HCT116 (cell line): ENCODE data around the gene ARL8B. TPM values are rescaled to one million over a fixed set of nuclear protein-coding genes. Genes with fewer than 3 reads are reported as not detected.
A peak's percentile ranks its signal among the peaks of the same experiment; 100 is the strongest.

Source experiments
- ATAC-seq: fragments of 200-7000 bp; cut with Tn5 transposase; 2 replicates; pipeline ENCODE4 v1.9.1; 2020; ENCODE audit warnings: mild to moderate bottlenecking, moderate library complexity
- BruUV-seq: library from RNA; stranded (reverse); fragments of 400-500 nt; replicated peaks from 2 replicates; lab custom pipeline; 2021; lab: Mats Ljungman, UMichigan
- CTCF ChIA-PET: fragments of 300-600 bp; sonication (Branson Sonifier 250); formaldehyde crosslinking; loops from one replicate; lab custom pipeline; 2021; ENCODE audit warnings: antibody characterized with exemption; lab: Charles Lee
- POLR2A ChIA-PET: fragments of 300-600, 350-600 bp; sonication (Branson Sonifier 250); formaldehyde crosslinking; loops from one replicate; lab custom pipeline; 2021; ENCODE audit warnings: antibody characterized with exemption; lab: Charles Lee
- RAD21 ChIA-PET, 2 experiments: fragments of 300-600 bp; sonication (Branson Sonifier 250); formaldehyde crosslinking; loops; one replicate each; lab custom pipeline; 2023; ENCODE audit warnings: low total read pairs in 2 of 2; ENCODE audit not compliant: uncharacterized antibody in 2 of 2, unreplicated experiment in 2 of 2, low non-redundant PET in 1 of 2; lab: Charles Lee
- DNase-seq: peaks from one replicate; pipeline ENCODE4 v3.0.0-alpha.2; 2010; ENCODE audit warnings: low read depth, low spot score
- H2AFZ ChIP-seq: fragments of 200-600 bp; shearing (Covaris generic), sonication (generic); 2 replicates; pipeline ENCODE4 v1.6.1; 2017; ENCODE audit warnings: low read depth, mixed run types, mixed read lengths, antibody characterized with exemption, low read length; ENCODE audit not compliant: poor library complexity, severe bottlenecking
- H3K27ac ChIP-seq: 2 replicates; pipeline ENCODE4 v1.5.1; 2012; ENCODE audit warnings: low read depth, low read length
- H3K27me3 ChIP-seq: fragments of 200-600 bp; sonication (generic); 2 replicates; pipeline ENCODE4 v1.6.1; 2016; ENCODE audit warnings: mixed run types, low read length, mixed read lengths; ENCODE audit not compliant: insufficient read depth
- H3K36me3 ChIP-seq, 2 experiments: fragments of 200-500 bp in 1 of 2; fragments of 200-600 bp in 1 of 2; sonication (Bioruptor generic) in 1 of 2; sonication (generic) in 1 of 2; 2 replicates each; pipeline versions ENCODE4 v1.5.1 to v1.6.1; 2014 to 2016; ENCODE audit warnings: low read length in 2 of 2, inconsistent platforms in 1 of 2, mixed read lengths in 1 of 2, mixed run types in 1 of 2; ENCODE audit not compliant: insufficient read depth in 2 of 2, control insufficient read depth in 1 of 2
- H3K4me1 ChIP-seq, 2 experiments: fragments of 200-600 bp in 1 of 2; sonication (generic) in 1 of 2; 2 replicates each; pipeline versions ENCODE4 v1.5.1 to v1.6.1; 2012 to 2017; ENCODE audit warnings: low read length in 2 of 2, inconsistent platforms in 1 of 2, mild to moderate bottlenecking in 1 of 2, mixed read lengths in 1 of 2, mixed run types in 1 of 2, moderate library complexity in 1 of 2; ENCODE audit not compliant: insufficient read depth in 2 of 2, control insufficient read depth in 1 of 2
- H3K4me2 ChIP-seq: fragments of 200-600 bp; sonication (generic); 2 replicates; pipeline ENCODE4 v1.6.1; 2017; ENCODE audit warnings: mixed run types, low read length, mixed read lengths
- H3K4me3 ChIP-seq, 2 experiments: fragments of 200-600 bp in 1 of 2; sonication (generic) in 1 of 2; replicated peaks in 1 of 2; 2 replicates each; pipeline ENCODE4 v1.5.1; 2011 to 2016; ENCODE audit warnings: low read length in 2 of 2, control low read depth in 1 of 2, low read depth in 1 of 2, mild to moderate bottlenecking in 1 of 2, mixed read lengths in 1 of 2, mixed run types in 1 of 2
- H3K79me2 ChIP-seq: fragments of 200-600 bp; sonication (generic); 2 replicates; pipeline ENCODE4 v1.6.1; 2017; ENCODE audit warnings: mild to moderate bottlenecking, mixed run types, low read length, moderate library complexity, mixed read lengths; ENCODE audit not compliant: insufficient read depth
- H3K9ac ChIP-seq: fragments of 200-600 bp; sonication (generic); 2 replicates; pipeline ENCODE4 v1.6.1; 2016; ENCODE audit warnings: low read length, mixed read lengths
- H3K9me2 ChIP-seq: fragments of 200-600 bp; sonication (generic), shearing (Covaris generic); 2 replicates; pipeline ENCODE4 v1.6.1; 2017; ENCODE audit warnings: mixed run types, mild to moderate bottlenecking, moderate library complexity; ENCODE audit not compliant: insufficient read depth
- H3K9me3 ChIP-seq, 2 experiments: fragments of 200-500 bp in 1 of 2; fragments of 200-600 bp in 1 of 2; sonication (Bioruptor generic) in 1 of 2; sonication (generic) in 1 of 2; 2 replicates each; pipeline ENCODE4 v1.6.1; 2014 to 2017; ENCODE audit warnings: low read length in 2 of 2, mixed read lengths in 2 of 2, inconsistent platforms in 1 of 2, low read depth in 1 of 2, mild to moderate bottlenecking in 1 of 2, mixed run types in 1 of 2, moderate library complexity in 1 of 2; ENCODE audit not compliant: control insufficient read depth in 1 of 2, insufficient read depth in 1 of 2
- H4K20me1 ChIP-seq: fragments of 200-600 bp; sonication (generic), shearing (Covaris generic); 2 replicates; pipeline ENCODE4 v1.6.1; 2017; ENCODE audit warnings: mixed run types, mild to moderate bottlenecking, moderate library complexity; ENCODE audit not compliant: insufficient read depth
- CEBPB ChIP-seq: IDR thresholded peaks from 2 replicates; pipeline ENCODE4 v1.6.1; 2012; ENCODE audit warnings: low read depth
- ELF1 ChIP-seq: IDR thresholded peaks from 2 replicates; pipeline ENCODE4 v1.6.1; 2012; ENCODE audit warnings: low read depth, borderline replicate concordance
- FOSL1 ChIP-seq: IDR thresholded peaks from 2 replicates; pipeline ENCODE4 v1.6.1; 2012; ENCODE audit warnings: low read depth
- MAX ChIP-seq: IDR thresholded peaks from 2 replicates; pipeline ENCODE4 v1.6.1; 2012
- REST ChIP-seq: IDR thresholded peaks from 2 replicates; pipeline ENCODE4 v1.6.1; 2012; ENCODE audit warnings: low read depth
- SIN3A ChIP-seq: IDR thresholded peaks from 2 replicates; pipeline ENCODE4 v1.6.1; 2012; ENCODE audit warnings: low read depth
- YY1 ChIP-seq: IDR thresholded peaks from 2 replicates; pipeline ENCODE4 v1.6.1; 2011; ENCODE audit warnings: low read length, low read depth, moderate library complexity, mild to moderate bottlenecking; ENCODE audit not compliant: insufficient replicate concordance; ENCODE audit errors: extremely low read depth
- ZFX ChIP-seq: fragments of 450-650 bp; IDR thresholded peaks from 2 replicates; pipeline ENCODE4 v1.6.1; 2017
- intact Hi-C: fragments of 100-400 bp; cut with micrococcal nuclease; formaldehyde crosslinking; loops from 2 replicates; pipeline ENCODE4 v1.10.0; 2022
- total RNA-seq: library from RNA; stranded (reverse); gene quantifications from one replicate; pipeline ENCODE4 v1.2.1, GENCODE V29; 2021; ENCODE audit not compliant: unreplicated experiment

ARL8B gene
- total RNA-seq, 1 experiment from 2014 or later, result 38.1 TPM

DNA sequence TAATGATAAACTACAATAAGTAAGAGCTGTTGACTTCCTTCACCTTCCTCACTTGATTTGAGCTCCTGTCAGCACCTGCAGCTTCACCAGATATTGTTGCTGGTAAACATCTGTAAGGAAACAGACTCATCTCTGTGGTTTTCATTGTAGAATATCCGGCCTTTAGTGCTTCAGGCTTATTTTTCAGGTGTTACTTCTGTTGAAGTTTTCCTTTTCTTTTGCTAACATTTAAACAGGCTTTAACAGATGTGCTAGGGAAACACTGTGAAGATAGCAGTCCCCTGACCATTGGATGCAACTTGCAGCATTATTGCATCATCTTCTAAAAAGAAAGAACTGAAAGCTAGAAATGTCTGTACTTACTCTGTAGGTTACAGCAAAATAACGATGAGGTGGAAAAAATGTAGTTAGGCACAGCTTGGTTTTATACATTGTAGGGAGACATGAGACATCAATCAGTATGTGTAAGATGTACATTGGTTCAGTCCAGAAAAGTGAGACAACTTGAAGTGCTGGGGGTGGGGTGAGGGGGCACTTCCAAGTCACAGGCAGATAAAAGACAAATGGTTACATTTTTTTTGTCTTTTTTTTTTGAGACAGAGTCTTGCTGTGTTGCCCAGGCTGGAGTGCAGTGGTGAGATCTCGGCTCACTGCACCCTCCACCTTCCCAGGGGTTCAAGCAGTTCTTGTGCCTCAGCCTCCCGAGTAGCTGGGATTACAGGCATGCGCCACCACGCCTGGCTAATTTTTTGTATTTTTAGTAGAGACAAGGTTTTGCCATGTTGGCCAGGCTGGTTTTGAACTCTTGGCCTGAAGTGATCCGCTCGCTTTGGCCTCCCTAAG lies 75.6 kb downstream of the ARL8B start:
- RAD21 ChIA-PET, result no interaction called here
- H3K9ac ChIP-seq, result no peak overlapping the region
- peaks cover 52% of the 10 kb centered on the region for H3K79me2 ChIP-seq
- no peaks in the 10 kb centered on the region for H4K20me1 ChIP-seq
- no peaks in the 10 kb centered on the region for H3K9me2 ChIP-seq
- no TSS peak for BruUV-seq
- peaks cover 9 to 10% of the 10 kb centered on the region in 2 experiments; a peak in 2 of 4 replicates for H3K36me3 ChIP-seq
- no peak for TF ChIP-seq REST
- no peak for TF ChIP-seq ELF1
- peak; percentile 75 for TF ChIP-seq CEBPB
- TF ChIP-seq FOSL1, result no peak
- TF ChIP-seq MAX, result no peak
- TF ChIP-seq ZFX, result no peak
- TF ChIP-seq YY1, result no peak
- TF ChIP-seq SIN3A, result no peak
- intact Hi-C loops, result no loop called here
- no peak overlapping the region for H3K4me2 ChIP-seq
- CTCF ChIA-PET, result no interaction called here
- H3K4me3 ChIP-seq, result no peak overlapping the region
- ATAC-seq, result no peak
- H2AFZ ChIP-seq, result no peak overlapping the region
- DNase-seq, result no peak
- no peak overlapping the region for H3K27ac ChIP-seq
- H3K4me1 ChIP-seq, result peaks cover 38 to 43% of the 10 kb centered on the region in 2 experiments
- POLR2A ChIA-PET, result no interaction called here
- H3K27me3 ChIP-seq, result no peaks in the 10 kb centered on the region
- H3K9me3 ChIP-seq, result no peaks in the 10 kb centered on the region
